Endothelial cell of umbilical vein (primary cell): ENCODE data around the gene KRTAP4-11.

Experiments
- EZH2 ChIP-seq: IDR thresholded peaks from 2 replicates; pipeline ENCODE4 v1.6.1; 2012; ENCODE audit warnings: borderline replicate concordance, low read depth, mild to moderate bottlenecking, moderate library complexity, low read length, inconsistent platforms; ENCODE audit not compliant: severe bottlenecking
- FOS ChIP-seq: IDR thresholded peaks from 2 replicates; pipeline ENCODE4 v1.6.1; 2011; ENCODE audit warnings: mild to moderate bottlenecking, low read length, moderate library complexity, borderline replicate concordance; ENCODE audit not compliant: insufficient read depth
- GATA2 ChIP-seq: IDR thresholded peaks from 2 replicates; pipeline ENCODE4 v1.7.0; 2011; ENCODE audit warnings: low read depth, mild to moderate bottlenecking, moderate library complexity, mixed read lengths, low read length; ENCODE audit not compliant: insufficient read length, insufficient read depth
- JUN ChIP-seq: IDR thresholded peaks from 2 replicates; pipeline ENCODE4 v1.6.1; 2011; ENCODE audit warnings: borderline replicate concordance, low read depth; ENCODE audit not compliant: insufficient read length, insufficient read depth
- MYC ChIP-seq: IDR thresholded peaks from one replicate; pipeline ENCODE4 v1.6.1; 2011; ENCODE audit warnings: mild to moderate bottlenecking, low read depth, low read length
- POLR2A ChIP-seq: IDR thresholded peaks from 2 replicates; pipeline ENCODE4 v1.6.1; 2012; ENCODE audit warnings: low read depth, mild to moderate bottlenecking, control low read depth, low read length
- POLR2AphosphoS5 ChIP-seq: IDR thresholded peaks from 2 replicates; pipeline ENCODE4 v1.6.1; 2012; ENCODE audit warnings: low read depth, mild to moderate bottlenecking, control low read depth, low read length, moderate library complexity; ENCODE audit not compliant: insufficient read depth
- TF ChIP-seq, protein P1 (sequence below), 2 donors: IDR thresholded peaks; 1 replicate in 1 of 2; 2 replicates in 1 of 2; pipeline ENCODE4 v1.5.1; 2011; ENCODE audit warnings: low read length in 2 of 2, mild to moderate bottlenecking in 2 of 2, moderate library complexity in 2 of 2, control low read depth in 1 of 2, inconsistent platforms in 1 of 2, low read depth in 1 of 2; ENCODE audit not compliant: insufficient read depth in 1 of 2; ENCODE audit errors: extremely low read depth in 1 of 2
- TF ChIP-seq, protein P2 (sequence below): IDR thresholded peaks from 2 replicates; pipeline ENCODE4 v1.6.1; 2011; ENCODE audit not compliant: insufficient read depth, insufficient read length

DNA sequence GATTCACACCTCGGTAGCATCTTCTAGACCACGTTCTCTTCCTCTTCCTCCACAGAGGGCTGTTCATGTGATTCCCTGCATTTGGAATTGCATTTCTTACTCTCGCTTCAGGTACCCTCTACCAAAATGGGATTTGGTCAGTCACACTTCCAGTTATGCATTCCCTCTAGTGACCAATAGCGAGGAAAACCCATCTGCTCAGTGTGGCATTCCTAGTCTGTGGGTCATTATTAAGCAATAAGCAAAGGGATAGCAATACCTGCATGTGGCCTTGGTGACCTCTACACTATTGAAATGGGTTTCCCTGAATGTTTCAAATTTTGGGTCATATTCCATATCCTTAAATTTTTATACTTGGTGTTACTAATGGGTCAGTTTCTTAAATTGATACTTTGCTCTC is 31.9 kb upstream of the KRTAP4-11 start:
- TF ChIP-seq, protein P1, sequence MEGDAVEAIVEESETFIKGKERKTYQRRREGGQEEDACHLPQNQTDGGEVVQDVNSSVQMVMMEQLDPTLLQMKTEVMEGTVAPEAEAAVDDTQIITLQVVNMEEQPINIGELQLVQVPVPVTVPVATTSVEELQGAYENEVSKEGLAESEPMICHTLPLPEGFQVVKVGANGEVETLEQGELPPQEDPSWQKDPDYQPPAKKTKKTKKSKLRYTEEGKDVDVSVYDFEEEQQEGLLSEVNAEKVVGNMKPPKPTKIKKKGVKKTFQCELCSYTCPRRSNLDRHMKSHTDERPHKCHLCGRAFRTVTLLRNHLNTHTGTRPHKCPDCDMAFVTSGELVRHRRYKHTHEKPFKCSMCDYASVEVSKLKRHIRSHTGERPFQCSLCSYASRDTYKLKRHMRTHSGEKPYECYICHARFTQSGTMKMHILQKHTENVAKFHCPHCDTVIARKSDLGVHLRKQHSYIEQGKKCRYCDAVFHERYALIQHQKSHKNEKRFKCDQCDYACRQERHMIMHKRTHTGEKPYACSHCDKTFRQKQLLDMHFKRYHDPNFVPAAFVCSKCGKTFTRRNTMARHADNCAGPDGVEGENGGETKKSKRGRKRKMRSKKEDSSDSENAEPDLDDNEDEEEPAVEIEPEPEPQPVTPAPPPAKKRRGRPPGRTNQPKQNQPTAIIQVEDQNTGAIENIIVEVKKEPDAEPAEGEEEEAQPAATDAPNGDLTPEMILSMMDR (IDR thresholded peaks at IDR 0.05; ENCODE audit: extremely low read depth in 1 of 2, insufficient read depth in 1 of 2, low read depth in 1 of 2, low read length in 2 of 2) = no peak
- TF ChIP-seq MYC (no peak), POLR2AphosphoS5 (no peak), POLR2A (no peak), EZH2 (no peak), FOS (no peak), JUN (no peak), GATA2 (no peak)
- TF ChIP-seq, protein P2, sequence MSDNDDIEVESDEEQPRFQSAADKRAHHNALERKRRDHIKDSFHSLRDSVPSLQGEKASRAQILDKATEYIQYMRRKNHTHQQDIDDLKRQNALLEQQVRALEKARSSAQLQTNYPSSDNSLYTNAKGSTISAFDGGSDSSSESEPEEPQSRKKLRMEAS = no peak
